Esophagus muscularis mucosa (tissue), 4 donors: Measurements from ENCODE around the gene PSPH.

ENCODE experiments used
- CTCF ChIP-seq, 3 experiments: fragments of 200-600 bp in 2 of 3; fragments of 450-650 bp in 1 of 3; sonication (generic) in 2 of 3; IDR thresholded peaks; one replicate each; pipeline ENCODE4 v1.5.1; 2017 to 2019; ENCODE audit warnings: antibody characterized with exemption in 3 of 3, mild to moderate bottlenecking in 2 of 3, moderate library complexity in 1 of 3
- EP300 ChIP-seq: sonication (generic); formaldehyde crosslinking; IDR thresholded peaks from one replicate; pipeline ENCODE4 v1.6.1; 2017; ENCODE audit warnings: antibody characterized with exemption
- POLR2A ChIP-seq: fragments of 450-650 bp; IDR thresholded peaks from one replicate; pipeline ENCODE4 v1.6.1; 2017; ENCODE audit warnings: antibody characterized with exemption, moderate library complexity, mild to moderate bottlenecking, low read depth

GRCh38 chr7:56079450-56080185 lies 28.4 kb upstream of the PSPH start:
- TF ChIP-seq CTCF (IDR thresholded peaks at IDR 0.05): peak; percentile 51 to 84 (median 54)
- TF ChIP-seq EP300: no peak
- TF ChIP-seq POLR2A: no peak
